LNCaP clone FGC (cell line): Measurements from ENCODE around the gene NUBPL.

Experiments used
- DNase-seq: peaks from one replicate; pipeline ENCODE4 v3.0.0-alpha.2; 2011; ENCODE audit warnings: low read depth
- H3K4me3 ChIP-seq: 2 replicates; pipeline ENCODE4 v1.5.1; 2011; ENCODE audit warnings: mild to moderate bottlenecking, low read depth, low read length, control low read depth
- TF ChIP-seq, protein P1 (sequence below): IDR thresholded peaks from 2 replicates; pipeline ENCODE4 v1.5.1; 2012; ENCODE audit warnings: mild to moderate bottlenecking; ENCODE audit not compliant: control insufficient read depth, insufficient read depth; ENCODE audit errors: extremely low read depth

The NUBPL gene

DNA sequence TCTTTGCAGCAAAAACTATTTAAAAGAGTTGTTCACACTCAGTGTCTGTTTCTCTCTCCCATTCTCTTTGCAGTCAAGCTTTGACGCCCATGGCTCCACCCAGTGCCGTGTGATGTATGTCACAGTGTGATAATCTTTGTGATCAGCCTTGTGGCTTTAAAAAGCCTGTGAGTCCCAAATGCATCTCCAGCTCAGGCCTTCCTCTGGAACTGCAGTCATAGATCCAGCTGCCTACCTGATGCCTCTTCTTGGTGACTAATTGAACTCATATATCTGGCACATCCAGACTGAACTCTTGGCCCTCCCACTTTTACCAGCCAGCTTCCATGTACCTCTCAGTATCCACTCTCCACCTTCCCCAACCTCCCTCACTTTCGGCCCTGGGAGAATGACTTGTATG is 333.1 kb downstream of the NUBPL start:
- DNase-seq: no peak
- TF ChIP-seq, protein P1, sequence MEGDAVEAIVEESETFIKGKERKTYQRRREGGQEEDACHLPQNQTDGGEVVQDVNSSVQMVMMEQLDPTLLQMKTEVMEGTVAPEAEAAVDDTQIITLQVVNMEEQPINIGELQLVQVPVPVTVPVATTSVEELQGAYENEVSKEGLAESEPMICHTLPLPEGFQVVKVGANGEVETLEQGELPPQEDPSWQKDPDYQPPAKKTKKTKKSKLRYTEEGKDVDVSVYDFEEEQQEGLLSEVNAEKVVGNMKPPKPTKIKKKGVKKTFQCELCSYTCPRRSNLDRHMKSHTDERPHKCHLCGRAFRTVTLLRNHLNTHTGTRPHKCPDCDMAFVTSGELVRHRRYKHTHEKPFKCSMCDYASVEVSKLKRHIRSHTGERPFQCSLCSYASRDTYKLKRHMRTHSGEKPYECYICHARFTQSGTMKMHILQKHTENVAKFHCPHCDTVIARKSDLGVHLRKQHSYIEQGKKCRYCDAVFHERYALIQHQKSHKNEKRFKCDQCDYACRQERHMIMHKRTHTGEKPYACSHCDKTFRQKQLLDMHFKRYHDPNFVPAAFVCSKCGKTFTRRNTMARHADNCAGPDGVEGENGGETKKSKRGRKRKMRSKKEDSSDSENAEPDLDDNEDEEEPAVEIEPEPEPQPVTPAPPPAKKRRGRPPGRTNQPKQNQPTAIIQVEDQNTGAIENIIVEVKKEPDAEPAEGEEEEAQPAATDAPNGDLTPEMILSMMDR: no peak
- H3K4me3 ChIP-seq: no peak overlapping the region

DNA sequence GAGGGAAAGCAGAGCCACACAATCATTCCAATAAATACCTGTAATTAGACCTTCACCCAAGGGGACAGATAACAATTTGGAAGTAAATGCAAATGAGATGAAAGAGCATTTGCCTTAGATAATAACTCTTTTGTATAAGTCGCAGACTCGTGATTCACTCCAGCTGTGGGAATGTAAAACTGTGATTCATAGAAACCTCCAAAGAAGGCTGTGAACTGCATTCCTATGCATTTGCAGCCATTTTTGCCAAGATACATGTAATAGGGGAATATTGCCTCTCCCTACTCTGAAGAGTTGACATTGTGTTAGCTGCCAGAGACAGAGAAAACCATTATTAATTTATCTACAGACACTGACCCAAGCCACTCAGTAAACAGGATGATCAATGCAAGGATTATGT is 334.0 kb downstream of the NUBPL start:
- TF ChIP-seq, protein P1: no peak
- no peak overlapping the region for H3K4me3 ChIP-seq
- no peak for DNase-seq

DNA sequence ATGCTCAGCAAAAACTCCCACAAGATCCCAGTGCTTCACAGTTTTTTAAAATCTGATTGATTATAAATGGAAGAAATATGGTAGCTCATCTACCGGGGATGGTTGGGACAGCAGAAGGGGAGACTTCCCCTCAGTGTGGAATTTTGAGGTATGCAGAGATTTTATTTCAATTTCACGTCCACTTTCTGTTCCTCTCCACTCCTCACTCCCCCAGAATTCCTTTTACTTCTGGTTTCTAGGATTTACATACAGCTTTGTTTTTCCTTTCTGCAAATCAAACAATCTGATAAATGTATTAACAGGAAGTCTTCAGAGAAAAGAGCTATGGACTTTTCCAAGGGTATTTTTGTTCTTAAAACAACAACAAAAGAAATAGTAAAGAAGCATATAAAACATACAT is 334.4 kb downstream of the NUBPL start:
- TF ChIP-seq, protein P1: no peak
- DNase-seq: no peak
- no peak overlapping the region for H3K4me3 ChIP-seq

DNA sequence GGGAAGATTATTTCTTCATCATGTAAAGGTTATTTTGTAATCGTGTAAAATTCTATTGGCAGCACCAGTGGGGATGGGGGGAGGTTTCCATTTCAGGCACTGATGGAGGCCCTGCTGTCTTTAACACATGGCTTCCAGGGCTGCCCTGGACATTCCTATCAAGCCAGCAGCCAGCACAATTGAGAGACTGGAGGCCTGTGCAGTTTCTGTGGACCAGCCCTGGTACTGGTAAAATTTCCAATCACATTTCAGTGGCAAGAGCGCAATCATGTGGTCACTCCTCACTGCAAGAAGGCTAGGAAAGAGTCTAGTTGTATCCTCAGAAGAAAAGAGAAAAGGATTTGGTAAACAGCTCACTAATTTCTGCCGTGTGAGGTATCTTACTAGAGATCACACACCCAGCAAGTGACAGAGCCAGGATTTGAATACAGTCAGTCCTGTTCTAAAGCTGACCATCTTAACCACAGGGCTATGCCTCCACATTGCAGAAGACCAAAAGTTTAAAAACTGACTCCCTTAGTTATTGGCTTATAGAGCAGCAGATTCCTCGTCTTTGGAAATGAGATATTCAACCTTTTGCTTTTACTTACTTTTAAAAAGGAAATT is 336.5 kb downstream of the NUBPL start:
- TF ChIP-seq, protein P1: peak; percentile 29; the same call in 1 of the 2 replicates

DNA sequence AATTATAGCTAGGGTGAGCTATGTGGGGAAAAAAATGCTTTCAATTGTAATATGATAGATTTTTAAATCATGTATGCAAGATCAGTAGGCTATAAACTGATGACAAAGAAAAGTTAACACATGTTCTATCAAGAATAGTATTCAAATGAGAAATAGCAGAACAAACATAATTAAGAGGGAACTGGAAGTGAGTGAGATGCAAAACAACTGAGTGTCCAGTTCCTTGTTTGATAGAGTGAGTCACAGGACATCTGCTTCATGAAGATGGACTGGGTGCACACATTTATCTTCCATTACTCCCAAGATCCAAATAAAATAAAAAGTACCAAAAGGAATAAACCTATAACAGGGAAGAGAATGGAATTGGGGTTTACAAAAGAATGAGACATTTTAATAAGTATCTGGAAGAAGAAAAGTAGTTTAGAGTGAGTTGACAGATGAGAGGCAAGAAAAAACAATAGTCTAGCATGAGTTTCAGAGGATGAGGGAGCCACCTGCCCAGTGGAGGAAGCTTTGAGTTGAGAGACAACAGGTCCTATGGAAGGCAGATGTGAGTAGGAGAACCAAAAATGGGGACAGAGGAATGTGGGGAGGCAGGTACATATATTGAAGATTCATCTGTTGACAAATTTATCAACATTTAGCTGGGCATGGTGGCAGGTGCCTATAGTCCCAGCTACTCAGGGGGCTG is 337.8 kb downstream of the NUBPL start:
- no peak for DNase-seq
- TF ChIP-seq, protein P1: no peak
- no peak overlapping the region for H3K4me3 ChIP-seq

More for the DNA sequence above, 336.5 kb downstream of the NUBPL start:
- no peak overlapping the region for H3K4me3 ChIP-seq
- no peak for DNase-seq

GRCh38 chr14:31902002-31902401 is 340.8 kb downstream of the NUBPL start:
- H3K4me3 ChIP-seq: no peak overlapping the region
- TF ChIP-seq, protein P1: no peak
- no peak for DNase-seq
